Measurements from ENCODE around the gene CENPT. TPM values are rescaled to one million over a fixed set of nuclear protein-coding genes. Genes with fewer than 3 reads are reported as not detected.

The CENPT gene
- total and polyA plus RNA-seq, 2 of the 8 experiments (the other 6 are each of a cell fraction or from before 2014, with no cell fraction given): 42.4 to 53.4 TPM

- Histone ChIP-seq H2BK15ac (ENCODE audit: low read length) (no peak overlapping the region), H3K4me3 (ENCODE audit: extremely low read depth in 1 of 4, insufficient read depth in 2 of 4, low read depth in 3 of 4, low read length in 4 of 4) (no peak overlapping the region), H4K5ac (ENCODE audit: insufficient read length, low read depth, low read length) (no peak overlapping the region), H4K91ac (replicated peaks; ENCODE audit: insufficient read length, low read length) (no peak overlapping the region), H2AK5ac (ENCODE audit: low read depth, low read length) (no peak overlapping the region), H2BK5ac (ENCODE audit: low read depth, low read length) (no peak overlapping the region), H2BK12ac (ENCODE audit: low read depth, low read length) (no peak overlapping the region), H3K79me1 (ENCODE audit: low read depth, low read length) (peaks cover 6% of the 10 kb centered on the region), H3K56ac (replicated peaks; ENCODE audit: insufficient read length, low read depth, low read length) (no peak overlapping the region), H3K23ac (ENCODE audit: insufficient read length) (no peak overlapping the region), H3K14ac (ENCODE audit: insufficient read length) (no peak overlapping the region), H4K8ac (ENCODE audit: extremely low read depth, insufficient read depth, low read length) (no peak overlapping the region), H3K9ac (replicated peaks in 1 of 4; ENCODE audit: extremely low read depth in 1 of 4, low read depth in 3 of 4, low read length in 3 of 4) (no peak overlapping the region), H3K79me2 (ENCODE audit: control insufficient read depth in 1 of 2, insufficient read depth in 2 of 2, low read length in 2 of 2) (peaks cover 0 to 7% of the 10 kb centered on the region in 2 experiments; a peak in 1 of 4 replicates), H2AFZ (ENCODE audit: low read length) (no peak overlapping the region), H3K4me1 (replicated peaks in 1 of 4; ENCODE audit: control insufficient read depth in 3 of 4, insufficient read depth in 4 of 4, low read length in 3 of 4) (peaks cover 5 to 11% (median 7%) of the 10 kb centered on the region in 4 experiments; a peak in 6 of 7 replicates), H3K36me3 (ENCODE audit: control insufficient read depth in 2 of 4, insufficient read depth in 4 of 4, low read length in 3 of 4) (peaks cover 34 to 60% (median 49%) of the 10 kb centered on the region in 4 experiments), H3K4me2 (ENCODE audit: insufficient read depth in 1 of 2, low read depth in 2 of 2, low read length in 2 of 2) (no peak overlapping the region), H3K9me3 (ENCODE audit: insufficient read depth in 2 of 2, low read depth in 1 of 2, low read length in 1 of 2) (no peaks in the 10 kb centered on the region), H4K20me1 (replicated peaks in 1 of 2; ENCODE audit: control insufficient read depth in 1 of 2, insufficient read depth in 2 of 2, low read length in 2 of 2) (peaks cover 17 to 20% of the 10 kb centered on the region in 2 experiments), H3K27me3 (replicated peaks in 1 of 4; ENCODE audit: control insufficient read depth in 3 of 4, extremely low read depth in 1 of 4, insufficient read depth in 3 of 4, low read length in 3 of 4) (no peaks in the 10 kb centered on the region), H3K18ac (ENCODE audit: extremely low read depth, low read length) (no peak overlapping the region), H3K27ac (ENCODE audit: low read depth, low read length) (no peak overlapping the region), H3K4ac (replicated peaks; ENCODE audit: insufficient read length, low read depth, low read length) (no peak overlapping the region), H2BK120ac (replicated peaks; ENCODE audit: low read depth, low read length) (no peak overlapping the region), H3K23me2 (ENCODE audit: low read depth, low read length) (0 out of 2 replicates have a peak, but pooled peaks cover 2% of the 10 kb centered on the region), H2BK20ac (ENCODE audit: low read length) (no peak overlapping the region)
- no peak for DNase-seq (ENCODE audit: low read depth in 1 of 2, low spot score in 2 of 2)
- no peak for FAIRE-seq
- ChIA-PET POLR2A (ENCODE audit: partially characterized antibody) (interaction anchor here (0.8 kb wide), 1 partner anchor 9 kb away, joined by 4 read pairs; no protein-coding TSS in a partner anchor), CTCF (ENCODE audit: partially characterized antibody) (interaction anchor here (0.6 to 21.8 kb wide), 4 partner anchors 26 to 122 kb away, joined by 3 to 623 read pairs (median 26); partner anchors contain the start of genes CTRL, LCAT and PSMB10)
- WGBS, 2 experiments (ENCODE audit: extremely low coverage in 1 of 2, insufficient coverage in 1 of 2, insufficient read length in 1 of 2, insufficient replicate concordance in 2 of 2, low coverage in 1 of 2, low lambda C conversion rate in 2 of 2, missing lambda C conversion rate in 1 of 2): 99% methylated on average over 13 of the region's 13 CpGs; no CpG with 5 or more reads in 1 of the 2 experiments
- TF ChIP-seq BCL11A (IDR thresholded peaks at IDR 0.05; ENCODE audit: low read depth in 2 of 2, low read length in 2 of 2) (no peak), SAP30 (IDR thresholded peaks at IDR 0.05; ENCODE audit: insufficient read depth, insufficient replicate concordance, low read length) (no peak), MAFK (IDR thresholded peaks at IDR 0.05; ENCODE audit: low read depth, low read length) (no peak), RBBP5 (IDR thresholded peaks at IDR 0.05; ENCODE audit: borderline replicate concordance, low read depth, low read length) (no peak), FOSL1 (IDR thresholded peaks at IDR 0.05; ENCODE audit: insufficient read depth, low read depth, low read length) (no peak), KDM1A (IDR thresholded peaks at IDR 0.05; ENCODE audit: borderline replicate concordance, low read length) (no peak), CTCF (IDR thresholded peaks at IDR 0.05; ENCODE audit: control extremely low read depth in 1 of 3, insufficient read depth in 1 of 3, low read depth in 1 of 3, low read length in 3 of 3) (no peak), CTBP2 (IDR thresholded peaks at IDR 0.05; ENCODE audit: borderline replicate concordance, insufficient read depth, insufficient read length, low read length) (no peak), RXRA (IDR thresholded peaks at IDR 0.05; ENCODE audit: insufficient read depth, low read depth, low read length) (no peak)
Measured at GRCh38 chr16:67880584-67880983, 33.1 kb upstream of the CENPT start.
